HG03439 (cell line): ENCODE measurements around the gene STX8.
"Not testable (repeated sequence)": the region's sequence is repeated elsewhere in the genome, so short reads cannot be mapped to it uniquely, and the experiment has no call there.

Experiments
- ATAC-seq: cut with Tn5 transposase; IDR thresholded peaks from one replicate; pipeline ENCODE4 v1.9.1; 2021; ENCODE audit warnings: mild to moderate bottlenecking, moderate library complexity; ENCODE audit not compliant: unreplicated experiment

The STX8 gene

DNA sequence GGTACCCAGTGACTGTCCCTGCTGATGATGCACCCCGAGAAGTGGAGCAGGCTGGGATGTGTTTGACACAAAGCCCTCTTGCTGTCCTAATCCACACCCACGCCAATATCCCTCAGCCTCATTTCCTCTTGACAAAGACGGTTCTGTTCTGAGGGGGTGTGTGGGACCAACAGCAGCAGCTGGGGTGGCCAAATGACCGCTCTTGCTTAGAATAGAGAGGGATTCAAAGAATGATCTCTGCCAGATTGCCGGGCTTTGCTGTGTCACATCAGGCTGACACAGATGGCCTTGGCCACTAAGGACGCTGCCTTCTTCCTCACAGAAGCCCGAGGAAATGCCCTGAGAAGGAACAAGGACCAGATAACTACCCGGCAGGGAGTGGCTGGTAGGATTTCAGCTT, 303.6 kb downstream of the STX8 start:
- ATAC-seq, result no peak

DNA sequence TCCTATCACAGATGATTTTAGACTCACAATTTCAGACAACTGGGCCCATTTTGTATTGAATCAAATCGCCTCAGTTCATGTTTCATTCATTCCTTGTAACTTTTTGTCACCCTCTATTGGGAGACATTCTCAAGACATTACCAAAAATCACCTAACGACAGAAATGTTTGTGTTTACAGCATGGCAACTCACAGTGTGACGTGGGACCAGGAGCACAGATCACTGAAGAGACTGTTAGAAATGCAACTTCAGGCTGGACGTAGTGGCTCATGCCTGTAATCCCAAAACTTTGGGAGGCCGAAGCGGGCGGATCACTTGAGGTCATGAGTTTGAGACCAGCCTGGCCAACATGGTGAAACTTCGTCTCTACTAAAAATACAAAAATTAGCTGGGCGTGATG, 304.7 kb downstream of the STX8 start:
- ATAC-seq, result no peak

DNA sequence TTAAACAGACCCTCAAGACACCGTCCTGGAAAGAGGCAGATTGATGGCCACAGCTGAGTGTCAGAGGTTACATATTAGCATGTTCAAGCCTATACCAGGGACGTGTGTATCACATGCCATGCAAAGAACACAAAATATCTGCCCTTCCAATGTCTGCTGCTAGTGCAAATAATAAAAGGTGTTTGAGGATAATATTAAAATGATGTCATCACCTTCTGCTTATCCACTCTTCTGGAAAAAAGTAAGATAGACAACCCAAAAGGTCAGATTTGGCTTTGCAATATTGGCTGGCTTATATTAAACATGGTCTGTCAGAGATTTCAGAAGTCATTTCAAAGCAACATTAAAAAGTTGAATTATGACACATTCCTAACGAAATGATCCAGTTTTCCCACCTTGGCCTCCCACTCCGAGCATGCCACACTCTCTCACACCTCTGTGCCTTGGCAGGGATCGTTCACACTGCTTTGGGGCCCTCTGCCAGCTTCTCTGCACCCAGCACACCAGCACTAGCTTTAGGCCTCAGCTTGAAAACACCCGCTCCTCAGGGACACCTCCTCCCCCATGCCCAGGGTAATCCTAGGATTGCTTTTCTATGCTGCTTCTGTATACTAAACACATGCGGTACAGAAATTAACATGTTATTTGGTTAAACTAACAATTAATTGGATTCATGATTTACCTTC, 306.1 kb downstream of the STX8 start:
- ATAC-seq, result no peak

DNA sequence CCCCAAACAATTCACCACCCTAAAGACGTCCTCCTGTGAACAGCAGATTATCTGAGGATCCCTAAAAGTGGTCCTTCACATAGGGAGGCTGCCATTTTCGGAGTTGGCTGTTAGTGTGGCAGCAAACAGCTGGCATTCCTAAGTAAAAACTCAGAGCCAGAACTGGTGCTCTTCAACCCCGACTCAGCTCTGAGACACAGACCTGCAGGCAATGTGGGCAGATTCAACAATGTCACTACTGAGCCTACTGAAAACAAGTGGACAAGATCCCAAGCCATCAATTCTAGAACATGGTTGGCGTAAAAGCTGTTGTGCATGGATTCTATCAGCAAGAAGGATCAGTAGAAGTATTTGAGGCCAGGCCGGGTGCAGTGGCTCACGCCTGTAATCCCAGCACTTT, 307.1 kb downstream of the STX8 start:
- ATAC-seq, result no peak

DNA sequence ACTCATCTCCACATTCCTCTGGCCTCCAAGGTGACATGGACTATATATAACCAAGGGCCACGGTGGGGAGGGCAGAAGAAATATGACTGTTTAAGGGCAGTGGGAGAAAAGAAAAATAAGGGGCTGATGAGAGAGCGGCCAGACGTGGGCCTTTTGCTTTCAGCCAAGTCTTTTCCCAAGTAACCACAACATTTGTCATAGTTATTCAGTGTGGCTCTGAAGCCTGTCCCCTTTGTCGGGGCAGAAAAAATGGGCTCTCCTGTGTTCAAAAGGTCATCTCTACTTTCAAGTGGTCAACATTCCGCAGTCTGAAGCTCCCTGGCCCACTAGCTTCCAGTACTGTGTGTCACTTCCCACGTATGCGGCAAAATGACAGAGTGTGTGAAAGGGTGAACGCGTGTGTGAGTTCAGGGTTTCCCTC, 308.9 kb downstream of the STX8 start:
- no peak for ATAC-seq

DNA sequence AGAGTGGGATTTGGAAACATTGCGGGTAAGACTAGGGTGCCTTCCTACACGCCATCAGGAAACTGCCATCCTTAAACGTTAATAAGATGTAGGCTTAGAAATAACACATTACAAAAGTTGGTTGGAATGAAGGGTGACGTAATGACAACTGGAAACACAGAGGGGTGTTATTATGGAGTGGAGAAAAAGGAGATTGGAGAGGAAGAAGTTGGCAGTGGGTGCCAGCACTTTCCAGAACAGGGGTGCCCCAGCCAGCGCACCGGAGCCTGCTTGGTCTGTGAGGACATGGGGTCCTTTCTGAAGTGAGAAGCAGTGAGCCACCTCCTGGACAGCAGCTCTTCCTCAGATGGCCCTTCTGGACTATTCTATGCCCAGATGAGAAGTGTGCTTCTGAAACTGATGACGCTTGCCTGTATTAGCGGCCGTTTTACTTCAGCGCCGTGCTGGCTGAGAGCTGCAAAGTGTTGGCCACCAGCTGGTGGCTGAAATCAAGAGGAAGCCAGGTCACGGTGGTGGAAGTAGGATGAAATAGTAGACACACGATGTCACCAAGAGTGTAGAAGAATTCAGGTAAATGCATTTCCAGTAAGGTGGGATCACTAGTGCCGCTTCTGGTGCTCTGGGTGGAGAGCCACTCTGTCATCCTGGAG, 309.5 kb downstream of the STX8 start:
- no peak for ATAC-seq

DNA sequence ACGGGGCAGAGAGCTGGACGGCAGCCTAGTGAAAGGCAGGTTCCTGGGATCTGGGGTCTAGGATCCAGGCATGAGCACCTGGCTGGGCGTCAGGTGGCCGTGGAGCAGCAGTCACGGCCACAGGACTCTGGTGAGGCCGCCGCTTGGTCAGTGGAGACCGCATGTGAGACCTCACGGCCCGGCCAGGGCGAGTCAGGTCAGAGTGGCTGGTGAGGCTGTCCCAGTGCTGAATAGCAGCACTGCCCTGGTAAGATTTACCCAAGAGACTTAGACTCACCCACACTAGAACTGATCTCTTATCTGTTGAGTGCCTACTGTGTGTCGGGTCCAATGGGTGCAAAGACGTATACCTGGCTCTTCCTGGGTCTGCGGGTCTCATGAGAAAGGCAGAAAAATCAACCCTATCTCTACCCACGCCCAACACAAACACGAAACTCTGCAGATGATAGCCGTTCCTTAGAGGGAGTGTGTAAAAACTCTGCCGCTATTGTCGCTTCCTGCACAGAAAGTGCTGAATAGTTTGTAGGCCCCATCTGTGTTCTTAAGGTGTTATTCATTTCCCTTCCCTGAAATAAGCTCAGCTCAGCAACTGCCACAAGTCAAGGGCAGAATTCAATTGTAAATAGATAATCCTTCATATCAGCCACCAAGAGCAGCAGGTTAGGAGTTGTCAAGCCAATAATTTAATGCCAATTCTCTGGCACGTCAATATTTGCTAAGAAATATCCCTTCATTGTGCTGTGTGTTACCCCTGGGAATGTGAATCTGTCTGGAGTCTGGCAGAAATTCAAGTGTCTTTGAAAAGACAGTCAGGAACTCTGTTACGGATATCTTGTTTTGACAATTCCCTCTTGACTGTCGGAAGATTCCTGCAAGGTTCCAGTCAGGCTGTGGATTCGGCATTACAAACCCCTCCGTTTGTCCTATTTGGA, 314.3 kb downstream of the STX8 start:
- ATAC-seq, result no peak

DNA sequence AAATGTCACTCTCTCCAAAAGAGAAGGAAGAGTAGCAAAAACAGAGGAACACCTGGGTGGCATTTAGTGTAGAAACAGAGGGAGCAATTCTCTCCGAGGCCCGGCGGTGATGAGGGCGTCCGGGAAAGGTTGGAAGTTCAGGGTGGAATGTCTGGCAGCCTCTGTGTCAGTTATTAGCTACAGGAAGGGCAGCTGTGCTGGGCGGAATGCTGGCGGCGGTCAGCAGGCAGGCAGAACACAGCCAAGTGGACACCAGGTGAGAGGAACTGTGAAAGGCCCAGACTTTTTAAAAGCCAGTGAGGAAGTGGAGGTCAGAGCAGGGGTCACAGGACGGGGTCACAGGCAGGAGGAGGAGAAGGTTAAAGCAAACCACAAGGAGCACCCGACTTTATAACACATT, 316.2 kb downstream of the STX8 start:
- ATAC-seq, result no peak

DNA sequence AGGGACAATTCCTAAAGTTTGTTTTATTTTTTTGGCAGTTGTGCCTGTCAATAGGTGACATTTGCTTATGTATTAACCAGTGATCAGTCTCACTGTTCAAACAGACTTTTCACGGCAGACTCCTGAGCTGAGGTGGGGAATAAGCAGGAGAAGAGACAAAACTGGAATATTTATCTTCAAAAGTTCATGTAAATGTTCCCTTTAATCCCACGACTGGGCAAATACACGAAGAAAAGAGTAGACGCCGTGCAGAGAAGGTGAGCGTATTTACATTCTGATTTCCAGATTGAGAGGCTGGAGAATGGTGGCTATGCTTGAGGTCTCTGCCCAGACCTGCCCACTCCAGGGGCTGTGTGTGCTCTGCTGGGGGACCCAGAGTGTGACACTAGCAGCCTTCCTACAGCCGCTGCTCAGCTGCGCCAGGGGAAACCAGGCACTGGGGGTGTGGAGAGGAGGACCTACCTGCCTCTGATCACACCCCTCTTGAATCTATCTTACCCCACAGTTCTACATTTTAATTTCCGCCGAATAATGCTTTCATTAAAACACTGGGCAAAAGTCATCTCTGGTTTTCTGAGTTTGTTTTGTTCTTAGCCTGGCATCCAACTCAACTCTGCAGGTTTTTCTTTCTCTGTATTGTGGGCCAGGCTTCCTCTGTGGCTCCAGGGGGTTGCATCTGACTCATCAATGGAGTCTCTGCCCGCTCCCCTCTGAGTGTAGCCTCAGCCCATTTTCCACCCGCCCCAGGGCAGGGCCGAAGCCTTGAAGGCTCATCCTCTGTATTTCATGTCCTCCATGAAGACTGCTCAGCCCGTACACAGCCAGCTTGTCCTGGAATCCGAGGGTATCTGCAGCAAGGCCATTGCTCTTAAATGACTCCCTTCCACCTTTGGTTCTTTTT, 317.3 kb downstream of the STX8 start:
- no peak for ATAC-seq

DNA sequence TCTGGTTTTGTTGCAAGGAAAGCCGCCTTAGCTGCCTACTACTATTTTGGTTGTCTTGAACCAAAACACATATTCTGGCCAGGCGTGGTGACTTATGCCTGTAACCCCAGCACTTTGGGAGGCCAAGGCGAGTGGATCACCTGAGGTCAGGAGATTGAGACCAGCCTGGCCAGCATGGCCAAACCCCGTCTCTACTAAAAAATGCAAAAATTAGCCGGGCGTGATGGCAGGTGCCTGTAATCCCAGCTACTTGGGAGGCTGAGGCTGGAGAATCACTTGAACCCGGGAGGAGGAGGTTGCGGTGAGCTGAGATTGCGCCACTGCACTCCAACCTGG, 318.0 kb downstream of the STX8 start:
- ATAC-seq, result not testable (repeated sequence)

DNA sequence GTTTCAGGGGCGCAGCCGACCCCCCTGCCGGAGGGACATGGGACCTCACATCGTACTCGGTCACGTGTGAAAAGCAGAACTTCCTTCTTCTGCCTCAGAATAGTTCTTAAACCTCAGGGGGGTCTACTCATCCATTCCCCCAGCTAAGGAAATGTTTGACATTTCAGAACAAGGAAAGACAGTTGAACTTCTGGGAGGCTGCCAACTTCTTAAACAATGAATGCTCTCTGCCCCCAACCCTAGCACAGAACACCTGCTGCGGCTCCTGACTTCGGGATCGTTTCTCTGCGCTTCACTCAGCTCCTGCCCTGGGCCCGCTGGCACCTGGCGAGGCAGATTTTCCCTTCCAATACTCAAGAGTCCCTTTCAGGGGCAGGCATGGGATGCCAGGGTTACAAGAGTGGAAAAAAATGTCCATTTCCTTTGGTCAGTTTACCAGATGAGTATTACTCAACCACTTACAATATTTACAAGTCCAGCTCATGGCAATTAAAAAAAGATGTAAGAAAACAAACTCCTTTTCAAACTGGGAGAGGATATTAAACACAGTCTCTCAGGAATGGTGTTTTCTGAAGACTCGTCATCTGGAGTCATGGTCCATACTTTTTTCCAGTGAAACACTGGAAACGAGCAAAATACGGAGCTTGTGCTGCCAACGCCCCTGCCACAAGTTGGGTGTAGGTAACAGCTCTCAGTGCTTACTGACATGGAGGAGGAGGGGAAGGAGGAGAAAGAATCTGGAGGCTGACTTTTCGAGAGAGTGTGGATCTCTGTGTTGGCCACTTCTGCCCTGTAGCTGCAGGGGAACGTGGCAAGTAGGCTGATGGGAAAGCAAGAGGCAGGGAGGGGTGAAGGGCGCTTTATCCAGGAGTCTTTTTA, 318.6 kb downstream of the STX8 start:
- ATAC-seq, result no peak

DNA sequence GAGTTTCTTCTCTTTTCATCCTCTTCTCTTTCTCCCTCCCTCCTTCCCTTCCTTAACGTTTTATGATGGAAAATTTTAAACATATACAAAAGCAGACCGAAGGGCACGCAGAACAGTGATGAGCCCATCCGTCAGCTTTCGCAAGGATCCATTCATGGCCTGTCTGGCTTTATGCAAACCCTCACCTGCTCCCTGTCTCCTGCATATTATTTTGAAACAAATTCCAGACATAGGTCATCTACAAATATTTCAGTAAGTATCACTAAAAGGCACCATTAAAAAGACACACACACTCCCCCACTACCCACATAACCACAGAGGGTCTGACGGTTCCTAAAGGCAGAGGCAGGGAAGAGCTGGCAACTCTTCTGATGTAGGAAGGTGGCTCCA, 319.3 kb downstream of the STX8 start:
- no peak for ATAC-seq

DNA sequence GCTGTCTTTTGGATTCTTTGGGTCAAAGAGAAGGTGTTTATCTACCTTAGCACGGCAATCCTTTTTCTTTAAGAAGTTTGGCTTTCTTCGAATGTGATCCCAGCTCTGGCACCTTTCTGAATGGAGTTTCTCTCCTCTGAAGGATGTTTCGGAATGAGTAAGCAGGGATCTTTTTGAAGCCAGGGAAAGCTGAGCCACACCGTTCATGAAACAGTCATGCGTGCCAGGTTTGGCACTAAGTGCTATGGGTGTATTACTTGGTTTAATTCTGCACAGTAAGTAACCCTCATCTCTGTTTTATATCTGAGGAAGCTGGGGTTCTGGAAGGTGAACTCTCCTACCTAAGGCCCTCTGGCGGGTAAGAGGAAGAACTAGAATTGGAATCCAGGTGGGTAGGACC, 319.8 kb downstream of the STX8 start:
- no peak for ATAC-seq

DNA sequence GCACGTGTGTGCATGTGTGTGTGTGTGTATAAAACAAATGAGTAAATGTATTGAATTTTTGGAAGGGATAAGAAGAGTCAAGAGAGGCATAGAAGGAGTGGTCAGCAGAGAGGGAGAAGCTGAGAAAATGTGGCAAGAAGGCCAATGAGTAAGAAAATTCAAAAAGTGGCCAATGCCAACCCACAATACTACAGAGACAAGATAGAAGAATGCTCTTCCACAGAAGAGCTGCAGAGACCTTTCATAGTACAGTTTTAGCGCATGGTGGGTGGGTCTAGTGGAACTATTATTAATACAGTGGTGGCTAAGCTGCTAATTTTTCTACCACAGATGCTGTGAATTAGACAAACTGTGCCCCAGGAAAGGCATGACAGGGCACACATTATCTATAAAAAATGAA, 320.8 kb downstream of the STX8 start:
- ATAC-seq, result no peak

DNA sequence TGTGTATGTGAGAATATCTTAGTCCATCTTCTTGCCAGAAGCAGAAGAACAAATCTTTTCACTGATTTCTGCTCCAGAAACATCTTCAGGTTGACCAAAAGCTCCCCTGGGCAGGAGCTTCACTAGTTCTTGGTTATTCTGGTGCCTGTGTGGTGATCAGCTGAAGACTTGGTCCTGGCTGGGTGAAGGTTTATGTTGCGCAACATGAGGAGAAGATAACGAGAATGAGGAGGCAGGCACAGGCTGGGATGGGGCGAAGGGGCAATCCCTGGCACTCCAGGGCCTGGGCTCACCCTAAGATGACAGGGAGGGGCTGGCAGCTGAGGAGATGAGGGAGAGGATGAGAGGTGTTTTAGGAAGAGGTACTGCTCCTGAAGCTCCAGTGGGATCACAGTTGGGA, 322.3 kb downstream of the STX8 start:
- no peak for ATAC-seq

DNA sequence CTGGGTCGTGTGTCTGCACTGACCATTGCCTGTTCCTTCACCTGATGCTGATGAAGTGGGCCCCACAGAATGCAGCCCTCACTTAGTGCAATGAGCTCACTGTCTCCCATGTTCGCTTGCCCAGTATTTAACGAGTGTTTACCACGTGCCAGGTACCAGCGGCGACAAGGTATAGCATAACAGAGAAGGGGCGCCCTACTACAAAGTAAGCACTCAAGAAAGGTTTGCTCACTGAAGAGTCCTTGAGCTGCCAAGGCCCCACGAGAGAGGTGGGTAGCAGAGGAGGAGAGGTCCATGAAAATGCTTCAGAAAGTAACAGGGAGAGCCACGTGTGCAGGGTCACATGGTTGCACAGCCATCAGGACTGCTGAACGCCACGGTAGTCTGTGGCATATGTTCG, 324.3 kb downstream of the STX8 start:
- ATAC-seq, result no peak

DNA sequence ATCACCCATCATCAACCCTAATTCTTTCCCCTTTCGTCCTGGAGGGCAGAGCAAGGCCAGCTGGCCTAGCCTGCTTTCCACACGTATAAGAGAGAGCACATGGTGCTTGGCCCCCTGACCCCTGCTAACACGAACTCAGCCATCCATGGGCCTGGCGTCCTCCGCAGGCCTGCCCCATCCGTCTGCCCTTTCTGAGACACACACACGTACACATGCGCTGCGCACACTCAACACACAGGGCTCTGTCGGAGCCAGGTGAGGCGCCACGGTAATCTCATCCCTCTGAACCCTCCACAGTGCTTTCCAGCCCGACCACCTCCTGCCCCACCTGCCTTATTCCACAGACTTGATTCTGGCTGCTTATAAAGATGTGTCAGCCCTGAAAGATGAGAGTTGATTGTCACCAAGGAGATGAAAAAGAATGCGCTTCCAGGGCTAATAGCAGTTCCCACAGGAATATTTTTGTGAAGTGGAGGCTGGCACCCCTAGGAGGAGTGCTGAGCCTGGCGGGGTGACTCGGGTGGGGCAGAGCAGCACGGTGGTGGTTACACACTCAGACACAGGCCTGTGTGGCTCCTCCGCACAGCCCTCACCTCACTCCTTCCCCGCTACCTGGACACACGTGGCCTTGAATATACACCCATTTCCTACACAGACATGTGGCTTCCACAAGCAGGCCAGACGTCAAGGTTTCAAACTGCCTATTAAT, 326.2 kb downstream of the STX8 start:
- ATAC-seq, result no peak

DNA sequence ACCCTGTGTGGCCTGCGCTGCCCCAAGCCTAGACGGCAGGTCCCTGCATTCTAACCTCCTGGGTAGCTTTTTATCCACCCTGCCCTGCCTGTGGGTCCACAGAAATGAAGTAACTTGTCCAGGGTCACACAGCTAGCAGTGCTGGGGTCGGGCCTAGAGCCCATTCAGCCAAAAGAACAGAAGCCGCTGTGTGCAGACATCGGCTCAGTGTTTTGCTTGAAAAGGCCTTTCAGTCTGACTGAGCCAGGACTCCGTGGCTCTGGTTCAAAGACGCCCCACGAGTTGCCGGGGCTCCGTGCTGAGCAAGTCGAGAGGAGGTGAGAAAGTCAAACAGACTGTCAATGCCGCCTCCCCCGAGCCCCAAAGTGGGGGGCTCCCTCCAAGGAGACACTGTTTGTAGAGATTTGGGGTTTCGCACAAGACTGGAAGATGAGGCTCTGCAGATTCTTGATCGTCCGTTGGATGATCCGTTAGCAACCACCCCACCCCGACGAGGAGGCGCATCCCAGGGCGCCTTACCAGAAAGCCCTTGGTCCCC, 328.1 kb downstream of the STX8 start:
- ATAC-seq, result no peak
